ENCODE data around the gene C11orf54. TPM values are rescaled to one million over a fixed set of nuclear protein-coding genes. Genes with fewer than 3 reads are reported as not detected.

The C11orf54 gene
- total RNA-seq, 1 donor = 17.7 TPM

DNA sequence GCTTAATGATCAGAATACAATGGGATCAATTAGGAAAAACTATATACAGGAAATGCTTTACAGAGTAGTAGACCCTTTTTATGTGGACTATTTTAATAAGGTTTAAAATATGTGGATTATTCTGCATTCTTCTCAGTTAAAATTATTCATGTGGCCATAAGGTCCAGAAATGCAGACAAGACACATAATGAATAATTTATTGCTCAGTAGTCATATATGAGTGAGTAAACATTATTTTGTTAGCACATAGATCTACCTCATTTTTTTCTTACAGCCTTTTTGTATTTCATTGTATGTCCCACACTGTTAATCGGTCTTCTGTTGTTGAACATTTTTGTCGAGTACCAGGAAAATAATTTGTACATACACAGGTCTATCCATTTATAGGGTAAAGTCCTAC is 63.4 kb downstream of the C11orf54 start:
- Histone ChIP-seq H2AFZ (ENCODE audit: low read length) (no peak overlapping the region), H3K9me3 (ENCODE audit: low read depth, low read length) (no peaks in the 10 kb centered on the region), H3K27me3 (ENCODE audit: insufficient read depth, low read length) (no peaks in the 10 kb centered on the region), H3K4me3 (ENCODE audit: insufficient read depth, low read length) (no peak overlapping the region), H3K4me2 (ENCODE audit: insufficient read depth, low read length) (no peak overlapping the region), H4K20me1 (ENCODE audit: insufficient read depth, low read length) (peaks cover 11% of the 10 kb centered on the region), H3K79me2 (ENCODE audit: insufficient read depth, low read length) (peaks cover 23% of the 10 kb centered on the region), H3K27ac (ENCODE audit: low read depth, low read length) (no peak overlapping the region), H3K4me1 (ENCODE audit: insufficient read depth, low read length) (no peaks in the 10 kb centered on the region), H3K36me3 (ENCODE audit: insufficient read depth, low read length) (peaks cover 70% of the 10 kb centered on the region)
- DNase-seq (ENCODE audit: insufficient read length, low spot score, missing footprints) = no peak
- TF ChIP-seq, protein P1, sequence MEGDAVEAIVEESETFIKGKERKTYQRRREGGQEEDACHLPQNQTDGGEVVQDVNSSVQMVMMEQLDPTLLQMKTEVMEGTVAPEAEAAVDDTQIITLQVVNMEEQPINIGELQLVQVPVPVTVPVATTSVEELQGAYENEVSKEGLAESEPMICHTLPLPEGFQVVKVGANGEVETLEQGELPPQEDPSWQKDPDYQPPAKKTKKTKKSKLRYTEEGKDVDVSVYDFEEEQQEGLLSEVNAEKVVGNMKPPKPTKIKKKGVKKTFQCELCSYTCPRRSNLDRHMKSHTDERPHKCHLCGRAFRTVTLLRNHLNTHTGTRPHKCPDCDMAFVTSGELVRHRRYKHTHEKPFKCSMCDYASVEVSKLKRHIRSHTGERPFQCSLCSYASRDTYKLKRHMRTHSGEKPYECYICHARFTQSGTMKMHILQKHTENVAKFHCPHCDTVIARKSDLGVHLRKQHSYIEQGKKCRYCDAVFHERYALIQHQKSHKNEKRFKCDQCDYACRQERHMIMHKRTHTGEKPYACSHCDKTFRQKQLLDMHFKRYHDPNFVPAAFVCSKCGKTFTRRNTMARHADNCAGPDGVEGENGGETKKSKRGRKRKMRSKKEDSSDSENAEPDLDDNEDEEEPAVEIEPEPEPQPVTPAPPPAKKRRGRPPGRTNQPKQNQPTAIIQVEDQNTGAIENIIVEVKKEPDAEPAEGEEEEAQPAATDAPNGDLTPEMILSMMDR (IDR thresholded peaks at IDR 0.05; ENCODE audit: extremely low read depth, low read depth, low read length) = no peak

DNA sequence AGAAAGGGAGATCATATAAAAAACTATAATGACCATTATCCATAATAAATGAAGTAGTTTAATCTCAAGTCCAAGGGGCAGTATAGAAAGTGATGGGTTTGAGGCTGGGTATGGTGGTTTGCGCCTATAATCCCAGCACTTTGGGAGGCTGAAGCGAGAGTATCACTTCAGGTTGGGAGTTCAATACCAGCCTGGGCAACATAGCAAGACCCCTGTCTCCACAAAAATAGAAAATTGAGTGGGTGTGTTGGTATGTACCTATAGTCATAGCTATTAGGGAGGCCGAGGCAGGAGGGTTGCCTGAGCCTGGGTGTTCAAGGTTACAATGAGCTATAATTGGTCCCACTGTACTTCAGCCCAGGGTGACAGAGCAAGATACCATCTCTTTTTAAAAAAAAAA is 66.5 kb downstream of the C11orf54 start:
- no peak for DNase-seq (ENCODE audit: insufficient read length, low spot score, missing footprints)
- Histone ChIP-seq H3K27ac (ENCODE audit: low read depth, low read length) (no peak overlapping the region), H3K9me3 (ENCODE audit: low read depth, low read length) (no peaks in the 10 kb centered on the region), H4K20me1 (ENCODE audit: insufficient read depth, low read length) (peaks cover 4% of the 10 kb centered on the region), H3K36me3 (ENCODE audit: insufficient read depth, low read length) (peaks cover 78% of the 10 kb centered on the region), H3K4me3 (ENCODE audit: insufficient read depth, low read length) (no peak overlapping the region), H3K27me3 (ENCODE audit: insufficient read depth, low read length) (no peaks in the 10 kb centered on the region), H2AFZ (ENCODE audit: low read length) (no peak overlapping the region), H3K79me2 (ENCODE audit: insufficient read depth, low read length) (peaks cover 14% of the 10 kb centered on the region), H3K4me1 (ENCODE audit: insufficient read depth, low read length) (no peaks in the 10 kb centered on the region), H3K4me2 (ENCODE audit: insufficient read depth, low read length) (no peak overlapping the region)
- TF ChIP-seq, protein P1 (IDR thresholded peaks at IDR 0.05; ENCODE audit: extremely low read depth, low read depth, low read length) = no peak

DNA sequence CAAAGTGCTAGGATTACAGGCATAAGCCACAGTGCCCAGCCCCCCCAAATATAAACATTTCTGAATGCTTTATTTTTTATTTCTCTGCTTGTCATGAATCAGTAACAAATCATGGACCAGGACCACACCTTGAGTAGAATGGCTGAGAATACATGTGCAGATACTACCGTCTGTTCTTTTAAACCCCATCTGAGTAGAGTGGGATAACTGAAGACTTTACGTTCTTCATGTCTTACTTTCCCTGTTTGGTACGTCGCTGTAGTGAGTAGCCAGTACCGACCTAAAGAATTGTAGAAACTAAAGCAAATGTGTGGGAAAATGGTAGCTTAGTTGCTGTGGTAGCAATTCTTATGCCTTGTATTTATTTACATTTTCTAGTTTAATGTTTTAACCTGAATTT is 72.5 kb downstream of the C11orf54 start:
- H3K9me3 ChIP-seq (ENCODE audit: low read depth, low read length) = no peaks in the 10 kb centered on the region
- no peak overlapping the region for H3K27ac ChIP-seq (ENCODE audit: low read depth, low read length)
- H3K4me1 ChIP-seq (ENCODE audit: insufficient read depth, low read length) = no peaks in the 10 kb centered on the region
- no peak overlapping the region for H3K4me2 ChIP-seq (ENCODE audit: insufficient read depth, low read length)
- no peak for DNase-seq (ENCODE audit: insufficient read length, low spot score, missing footprints)
- peaks cover 59% of the 10 kb centered on the region for H3K36me3 ChIP-seq (ENCODE audit: insufficient read depth, low read length)
- H3K4me3 ChIP-seq (ENCODE audit: insufficient read depth, low read length) = no peak overlapping the region
- H3K27me3 ChIP-seq (ENCODE audit: insufficient read depth, low read length) = no peaks in the 10 kb centered on the region
- TF ChIP-seq, protein P1 (IDR thresholded peaks at IDR 0.05; ENCODE audit: extremely low read depth, low read depth, low read length) = no peak
- no peak overlapping the region for H2AFZ ChIP-seq (ENCODE audit: low read length)
- H3K79me2 ChIP-seq (ENCODE audit: insufficient read depth, low read length) = peaks cover 3% of the 10 kb centered on the region
- H4K20me1 ChIP-seq (ENCODE audit: insufficient read depth, low read length) = peaks cover 3% of the 10 kb centered on the region

Small RNAs within 50 kb of the gene (small RNA-seq; reads per million reads assigned to genes)
- gene RF00019 = not detected
- gene RF00493 = 25.4 reads per million, percentile 95 among the genes with 10 or more reads in this experiment
- gene SCARNA9 = not detected
- gene SNORA1 = not detected
- gene SNORA18 = not detected
- gene SNORA25 = not detected
- gene SNORA32 = not detected
- gene SNORA40 = not detected
- not detected for gene SNORA8
- gene SNORD5 = not detected
- gene SNORD6 = 2,507 reads per million, percentile 99 among the genes with 10 or more reads in this experiment

Other genes starting within 250 kb of the C11orf54 start
- 14.4 and 15.6 TPM in 2 replicates for gene SMCO4, start 198.3 kb upstream of the C11orf54 start, total RNA-seq
- 19.9 and 21.8 TPM in 2 replicates for gene CEP295, start 80.0 kb upstream of the C11orf54 start, total RNA-seq
- gene TAF1D, start 177 bp upstream of the C11orf54 start, total RNA-seq = 119 and 126 TPM in 2 replicates
- gene MED17, start 42.6 kb downstream of the C11orf54 start, total RNA-seq = 30.4 and 32.6 TPM in 2 replicates
- gene VSTM5, start 108.9 kb downstream of the C11orf54 start, total RNA-seq = 0.36 and 1.5 TPM in 2 replicates